T follicular helper cell (primary cell): ENCODE data around the gene TUBGCP5.

Source experiments
- DNase-seq: peaks from one replicate; pipeline ENCODE4 v3.0.0-alpha.2; 2020; ENCODE audit warnings: low read depth

The TUBGCP5 gene

DNA sequence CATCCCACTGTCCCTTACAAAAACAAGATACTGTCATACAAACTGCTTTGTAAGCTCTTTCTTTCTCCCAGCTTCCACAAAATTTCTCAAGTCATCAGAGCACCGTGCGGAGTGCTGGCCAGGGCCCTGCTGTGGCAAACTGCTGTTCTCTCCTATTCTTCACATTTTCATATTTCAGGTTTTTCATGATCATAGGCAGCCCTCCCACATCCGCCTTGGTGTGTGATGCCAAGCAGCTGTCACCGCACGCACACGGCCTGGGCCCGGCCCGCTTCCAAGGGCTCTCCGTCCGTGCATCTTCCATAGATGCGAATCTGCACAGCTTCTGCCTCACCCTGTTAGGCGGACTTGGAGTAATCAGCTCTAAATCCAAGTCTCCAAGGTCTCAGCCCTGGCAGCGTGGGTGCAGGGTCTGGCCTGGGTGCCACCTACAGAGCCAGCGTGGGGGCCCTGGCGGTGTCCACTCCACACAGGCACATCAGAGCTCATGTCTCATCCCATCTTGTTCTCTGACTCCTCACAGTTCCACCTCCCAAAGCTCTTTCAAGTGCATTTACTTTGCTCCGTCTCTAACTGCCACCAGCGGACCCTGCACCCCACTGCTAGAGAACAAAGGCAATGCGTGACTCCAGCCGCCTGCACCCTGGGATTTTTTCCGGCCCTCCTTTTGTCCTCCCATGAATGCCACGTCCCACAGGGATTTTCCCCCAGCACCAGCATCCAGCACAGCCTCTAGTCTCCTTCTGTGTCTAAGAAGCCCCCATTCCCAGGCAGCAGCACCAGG is 86.4 kb downstream of the TUBGCP5 start:
- no peak for DNase-seq

DNA sequence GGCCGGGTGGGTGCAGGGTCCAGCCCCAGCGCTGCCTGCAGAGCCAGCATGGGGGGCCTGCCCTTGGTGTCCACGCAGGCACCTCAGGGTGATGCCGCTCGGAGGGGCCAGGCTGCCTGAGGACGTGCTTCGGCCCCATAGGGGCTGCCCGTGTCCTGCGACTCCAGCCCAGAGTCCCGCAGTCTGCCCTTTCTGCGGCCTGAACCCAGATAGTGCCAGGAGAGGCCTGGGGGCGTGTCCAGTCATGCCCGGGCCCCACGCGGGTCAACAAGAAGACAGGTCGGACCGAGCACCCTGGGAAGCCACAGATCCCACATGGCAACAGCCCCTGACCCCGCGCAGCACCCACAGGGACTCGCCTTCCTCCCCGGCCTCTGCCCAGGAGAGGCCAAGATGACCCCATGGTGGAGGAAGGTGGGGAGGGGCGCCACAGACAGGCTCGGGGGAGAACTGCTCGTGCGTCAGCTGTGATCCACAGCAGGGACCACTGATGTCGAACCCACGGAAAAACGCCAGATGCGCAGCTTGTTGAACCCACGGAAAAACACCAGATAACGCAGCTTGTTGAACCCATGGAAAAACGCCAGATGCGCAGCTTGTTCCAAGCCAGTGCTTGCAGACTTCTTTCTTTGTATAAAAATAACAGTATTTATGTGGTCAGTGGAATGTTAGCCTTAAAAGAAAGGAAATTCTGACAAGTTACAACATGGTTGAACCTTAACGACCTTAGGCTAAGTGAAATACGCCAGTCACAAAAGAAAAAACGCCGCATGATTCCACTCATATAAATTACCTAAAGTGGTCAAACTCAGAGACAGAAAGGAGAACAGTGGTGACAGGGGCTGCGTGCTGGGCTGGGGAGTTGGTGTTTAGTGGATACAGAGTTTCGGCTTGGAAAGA is 87.7 kb downstream of the TUBGCP5 start:
- no peak for DNase-seq

DNA sequence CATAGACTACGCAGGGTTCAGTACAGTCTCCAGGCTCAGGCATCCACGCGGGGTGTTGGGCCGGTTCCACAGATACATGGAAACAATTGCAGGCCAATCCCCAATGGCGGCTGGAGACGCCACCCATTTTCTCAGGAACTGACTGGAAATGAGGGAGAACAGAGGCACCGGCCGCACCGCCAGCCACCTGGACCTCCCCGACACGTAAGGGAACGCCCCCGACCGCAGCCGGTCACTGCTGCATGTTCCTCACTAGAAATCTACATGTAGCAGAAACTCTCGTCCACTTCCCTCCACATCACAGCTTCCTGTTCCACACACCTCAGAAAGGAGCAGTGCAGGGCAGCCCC is 88.4 kb downstream of the TUBGCP5 start:
- no peak for DNase-seq

DNA sequence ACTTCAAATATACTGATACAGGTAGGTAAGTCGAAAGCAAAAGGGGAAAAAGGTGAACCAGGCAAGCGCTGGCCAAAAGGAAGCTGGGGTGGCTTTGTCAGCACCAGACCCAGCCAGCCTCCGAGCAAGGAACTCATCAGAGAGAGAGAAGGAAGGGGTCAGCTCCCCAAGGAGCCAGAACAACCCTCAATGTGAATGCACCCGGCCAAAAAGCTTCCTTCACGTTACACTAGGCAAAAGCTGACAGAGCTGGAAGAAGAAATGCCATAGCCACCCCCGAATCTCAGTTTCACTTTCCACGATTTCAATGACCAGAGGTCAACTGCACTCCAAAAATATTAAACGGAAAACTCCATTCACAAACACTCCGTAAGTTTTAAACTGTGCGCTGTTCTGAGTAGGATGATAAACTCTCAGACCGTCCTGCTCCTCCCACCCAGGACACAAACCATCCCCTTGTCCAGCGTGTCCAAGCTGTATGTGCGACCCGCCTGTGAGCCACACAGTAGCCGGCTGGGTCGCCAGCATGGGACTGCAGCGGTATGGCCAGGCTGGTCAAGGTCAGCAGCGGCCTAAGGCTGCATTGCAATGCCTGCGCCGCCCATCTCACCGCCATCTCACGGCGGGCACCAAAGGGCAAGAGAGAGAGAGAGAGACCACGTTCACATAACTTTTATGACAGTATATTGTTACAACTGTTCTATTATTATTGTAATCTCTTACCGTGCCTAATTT is 88.9 kb downstream of the TUBGCP5 start:
- DNase-seq, result no peak
